ENCODE measurements around the gene TLCD3B. TPM values are rescaled to one million over a fixed set of nuclear protein-coding genes. Genes with fewer than 3 reads are reported as not detected.

Gene TLCD3B
- total RNA-seq, 1 experiment from 2014 or later: 20.9 TPM

GRCh38 chr16:29991571-29991904 lies 39.5 kb downstream of the TLCD3B start:
- H3K9ac ChIP-seq (ENCODE audit: extremely low read depth, insufficient read length, low read length): no peak overlapping the region
- H3K27ac ChIP-seq (ENCODE audit: insufficient read length, low read depth, low read length): no peak overlapping the region
- Mint-ChIP-seq H3K4me1 (peaks cover 10 to 12% of the 10 kb centered on the region in 2 experiments), H3K27me3 (ENCODE audit: low read depth) (no peaks in the 10 kb centered on the region; the same call in 1 of the 2 replicates), H3K36me3 (ENCODE audit: insufficient read depth in 1 of 3, low read depth in 3 of 3) (peaks cover 12 to 56% (median 44%) of the 10 kb centered on the region in 3 experiments), H3K27ac (no peak overlapping the region), H3K4me3 (no peak overlapping the region), H3K9me3 (no peaks in the 10 kb centered on the region)
- no peak overlapping the region for H4K8ac ChIP-seq (replicated peaks; ENCODE audit: insufficient read length, low read depth, low read length)
- no peak overlapping the region for H2BK120ac ChIP-seq (ENCODE audit: low read depth, low read length, poor library complexity, severe bottlenecking)
- H4K20me1 ChIP-seq (ENCODE audit: control insufficient read depth, insufficient read depth, insufficient read length): no peaks in the 10 kb centered on the region
- no peak for TF ChIP-seq CTCF (conservative IDR thresholded peaks at IDR 0.05)
- no peak overlapping the region for H4K91ac ChIP-seq (ENCODE audit: insufficient read length, low read depth, low read length)
- no peak overlapping the region for H2AK5ac ChIP-seq (ENCODE audit: insufficient read length, low read length)
- H3K27me3 ChIP-seq (ENCODE audit: insufficient read depth, low read length): no peaks in the 10 kb centered on the region
- no peak overlapping the region for H3K23ac ChIP-seq (ENCODE audit: insufficient read length, low read depth, low read length)
- H3T11ph ChIP-seq (ENCODE audit: low read length): no peak overlapping the region
- H3K18ac ChIP-seq (ENCODE audit: insufficient read length, low read depth, low read length): no peak overlapping the region
- peaks cover 7% of the 10 kb centered on the region for H3K23me2 ChIP-seq (ENCODE audit: insufficient read length, low read depth, low read length, poor library complexity, severe bottlenecking)
- no peaks in the 10 kb centered on the region for H3K4me1 ChIP-seq (ENCODE audit: insufficient read depth, low read length)
- no peak overlapping the region for H2AFZ ChIP-seq (ENCODE audit: low read length)
- H2BK20ac ChIP-seq (ENCODE audit: low read depth, low read length, poor library complexity, severe bottlenecking): no peak overlapping the region
- no peak for DNase-seq
- no peak overlapping the region for H2BK5ac ChIP-seq (ENCODE audit: insufficient read length, low read length)
- H3K9me3 ChIP-seq (ENCODE audit: control insufficient read depth, low read depth, low read length): no peaks in the 10 kb centered on the region
- H3K79me1 ChIP-seq (ENCODE audit: insufficient read depth, low read depth, low read length, poor library complexity, severe bottlenecking): no peaks in the 10 kb centered on the region
- H2BK15ac ChIP-seq (ENCODE audit: low read depth, low read length): no peak overlapping the region
- H3K4ac ChIP-seq (ENCODE audit: low read depth, low read length): no peak overlapping the region
- H2BK12ac ChIP-seq (ENCODE audit: insufficient read length, low read depth, low read length): no peak overlapping the region
- no peak overlapping the region for H3K56ac ChIP-seq (ENCODE audit: insufficient read length, low read depth, low read length)
- H3K79me2 ChIP-seq (ENCODE audit: insufficient read depth, low read length): no peaks in the 10 kb centered on the region
- no CpG with 5 or more reads among the region's 5 CpGs for WGBS (ENCODE audit: extremely low coverage, insufficient read length, low lambda C conversion rate)
- no peak overlapping the region for H3K4me2 ChIP-seq (ENCODE audit: insufficient read depth, insufficient read length, low read length)
- no peak overlapping the region for H3K14ac ChIP-seq (ENCODE audit: insufficient read depth, low read length)
- H4K5ac ChIP-seq (ENCODE audit: insufficient read length, low read depth, low read length): no peak overlapping the region

All from H9 (cell line).